Left renal cortex interstitium (tissue), 4 donors: ENCODE measurements around the gene RPL35A. TPM values are rescaled to one million over a fixed set of nuclear protein-coding genes. Genes with fewer than 3 reads are reported as not detected.

Experiments used
- DNase-seq, 4 donors: peaks; one replicate each; pipeline ENCODE4 v3.0.0-alpha.2; 2013; ENCODE audit warnings: low read depth in 4 of 4, low spot score in 2 of 4, missing footprints in 1 of 4
- polyA plus RNA-seq, 4 donors: library from polyadenylated mRNA; unstranded; fragments of 120-200 nt; gene quantifications; one replicate each; pipeline ENCODE4 v1.2.1, GENCODE V29; 2013; ENCODE audit not compliant: insufficient read length in 4 of 4

Gene RPL35A
- polyA plus RNA-seq, 4 donors, result 1,493 to 2,091 (median 1,721) TPM

DNA sequence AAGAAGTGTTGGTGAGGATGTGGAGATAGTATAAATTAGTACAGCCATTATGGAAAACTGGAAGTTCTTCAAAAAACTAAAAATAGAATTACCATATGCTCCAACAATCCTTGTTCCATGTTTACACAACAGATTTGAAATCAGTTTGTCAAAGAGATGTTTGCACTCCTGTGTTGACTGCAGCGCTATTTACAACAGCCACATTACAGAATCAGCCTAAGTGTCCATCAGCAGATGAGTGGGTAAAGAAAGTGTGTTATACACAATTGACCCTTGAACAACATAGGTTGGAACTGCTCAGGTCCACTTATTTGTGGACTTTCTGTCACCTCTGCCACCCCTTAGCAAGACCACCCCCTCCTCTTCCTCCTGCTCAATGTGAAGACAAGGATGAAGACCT lies 44.7 kb downstream of the RPL35A start:
- DNase-seq, result no peak

DNA sequence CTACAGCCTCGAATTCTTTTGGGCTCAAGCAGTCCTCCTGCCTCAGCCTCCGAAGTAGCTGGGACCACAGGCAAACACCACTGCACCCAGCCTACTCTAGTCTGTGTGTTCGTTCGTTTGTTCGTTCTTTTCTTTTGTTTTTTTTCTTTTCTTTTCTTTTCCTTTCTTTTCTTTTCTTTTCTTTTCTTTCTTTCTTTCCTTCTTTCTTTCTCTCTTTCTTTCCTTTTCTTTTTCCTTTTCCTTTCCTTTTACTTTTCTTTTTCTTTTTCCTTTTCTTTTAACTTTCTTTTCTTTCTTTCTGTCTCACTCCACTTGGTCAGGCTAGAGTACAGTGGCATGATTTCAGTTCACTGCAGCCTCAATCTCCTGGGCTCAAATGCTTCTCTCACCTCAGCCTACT lies 46.9 kb downstream of the RPL35A start:
- no peak for DNase-seq

DNA sequence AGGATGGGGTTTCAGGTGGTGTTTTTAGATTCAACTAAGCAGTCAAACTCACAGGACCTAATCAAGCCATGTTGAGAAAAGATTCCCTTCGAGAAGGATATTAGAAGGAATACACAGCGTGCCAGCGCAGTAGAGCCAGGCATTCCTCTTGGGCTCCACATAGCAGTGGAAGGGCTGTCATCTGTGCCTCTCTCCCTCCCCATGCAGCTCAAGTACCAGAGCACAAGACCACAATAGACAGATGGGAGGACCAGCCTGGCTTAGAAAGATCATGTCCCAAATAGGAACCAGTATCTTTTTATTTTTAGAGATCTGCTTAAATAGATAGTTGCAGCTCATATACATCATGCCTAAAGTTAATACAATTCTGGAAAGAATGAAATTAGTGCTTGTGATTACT lies 47.9 kb downstream of the RPL35A start:
- no peak for DNase-seq

Other genes starting within 250 kb of the RPL35A start
- 10 to 100 TPM in 3 of 4 donors, 1 to 10 TPM in 1; 8.4 to 17.6 (median 14.0) TPM for gene RUBCN, start 213.3 kb upstream of the RPL35A start, polyA plus RNA-seq
- gene FYTTD1, start 200.3 kb upstream of the RPL35A start, polyA plus RNA-seq, result 100 to 1,000 TPM in 2 of 4 donors, 10 to 100 TPM in 2; 85.5 to 103 (median 99.3) TPM
- 10 to 100 TPM; 27.0 to 60.5 (median 42.1) TPM for gene LRCH3, start 158.9 kb upstream of the RPL35A start, polyA plus RNA-seq
- 10 to 100 TPM in 2 of 4 donors, 1 to 10 TPM in 2; 6.4 to 14.5 (median 9.2) TPM for gene LMLN, start 10.0 kb downstream of the RPL35A start, polyA plus RNA-seq